NCI-H1048 (cell line): ENCODE data around the gene ANO9.

Experiments
- DNase-seq: peaks from one replicate; lab custom pipeline; 2025; lab: John Stamatoyannopoulos, UW

The ANO9 gene

GRCh38 chr11:381501-382072, 60.2 kb downstream of the ANO9 start:
- DNase-seq = no peak

DNA sequence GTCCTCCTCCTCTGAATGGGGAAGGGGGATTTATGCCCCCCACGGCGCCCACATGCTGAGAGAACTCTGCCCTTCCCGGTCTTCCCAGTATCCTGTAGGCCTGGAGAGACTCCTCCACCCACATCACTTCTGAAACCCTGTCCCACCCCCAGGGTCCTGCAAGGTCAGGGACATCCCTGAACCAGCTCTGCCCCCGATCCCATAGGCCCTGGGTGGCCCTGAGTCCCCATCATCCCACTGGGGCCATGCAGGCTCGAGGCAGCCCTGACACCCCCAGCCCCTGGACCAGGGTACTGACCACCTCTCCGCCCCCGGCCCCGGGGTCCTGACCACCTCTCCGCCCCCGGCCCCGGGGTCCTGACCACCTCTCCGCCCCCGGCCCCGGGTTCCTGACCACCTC, 60.8 kb downstream of the ANO9 start:
- no peak for DNase-seq

DNA sequence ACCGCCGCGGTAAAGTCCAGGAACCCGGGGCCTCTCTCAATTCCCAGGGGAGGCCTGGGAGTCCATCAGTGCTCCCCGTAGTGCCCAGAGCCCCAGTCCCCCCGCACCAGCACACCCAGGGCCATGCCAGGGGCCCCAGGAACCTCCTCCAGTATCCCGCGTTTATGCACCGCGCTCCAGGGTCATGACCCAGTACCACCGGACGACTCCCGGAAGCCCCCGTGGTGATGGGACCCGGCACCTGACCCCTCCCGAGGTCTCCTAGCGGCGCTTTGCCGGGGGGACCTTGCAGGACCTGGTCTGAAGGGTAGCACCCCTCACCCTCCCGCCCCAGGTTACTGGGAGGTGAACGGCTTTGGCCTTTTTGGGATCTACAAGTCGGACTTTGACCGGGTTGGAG, 61.3 kb downstream of the ANO9 start:
- no peak for DNase-seq

DNA sequence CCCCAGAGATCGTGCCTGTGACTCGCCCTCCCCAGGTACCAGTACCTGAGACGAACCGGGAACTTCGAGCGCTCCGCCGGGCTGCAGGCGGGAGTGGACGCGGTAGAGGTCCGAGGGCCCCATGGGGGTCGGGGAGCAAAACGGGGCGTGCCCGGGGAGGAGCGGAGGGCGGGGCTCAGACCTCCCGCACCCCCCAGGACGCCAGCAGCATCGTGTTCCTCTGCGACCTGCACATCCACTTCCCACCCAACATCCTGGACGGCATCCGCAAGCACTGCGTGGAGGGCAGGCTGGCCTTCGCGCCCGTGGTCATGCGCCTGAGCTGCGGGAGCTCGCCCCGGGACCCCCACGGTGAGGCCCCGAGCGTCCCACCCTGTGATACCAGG, 61.7 kb downstream of the ANO9 start:
- no peak for DNase-seq

- DNase-seq = no peak
Measured at GRCh38 chr11:379205-380094, 62.4 kb downstream of the ANO9 start.

DNA sequence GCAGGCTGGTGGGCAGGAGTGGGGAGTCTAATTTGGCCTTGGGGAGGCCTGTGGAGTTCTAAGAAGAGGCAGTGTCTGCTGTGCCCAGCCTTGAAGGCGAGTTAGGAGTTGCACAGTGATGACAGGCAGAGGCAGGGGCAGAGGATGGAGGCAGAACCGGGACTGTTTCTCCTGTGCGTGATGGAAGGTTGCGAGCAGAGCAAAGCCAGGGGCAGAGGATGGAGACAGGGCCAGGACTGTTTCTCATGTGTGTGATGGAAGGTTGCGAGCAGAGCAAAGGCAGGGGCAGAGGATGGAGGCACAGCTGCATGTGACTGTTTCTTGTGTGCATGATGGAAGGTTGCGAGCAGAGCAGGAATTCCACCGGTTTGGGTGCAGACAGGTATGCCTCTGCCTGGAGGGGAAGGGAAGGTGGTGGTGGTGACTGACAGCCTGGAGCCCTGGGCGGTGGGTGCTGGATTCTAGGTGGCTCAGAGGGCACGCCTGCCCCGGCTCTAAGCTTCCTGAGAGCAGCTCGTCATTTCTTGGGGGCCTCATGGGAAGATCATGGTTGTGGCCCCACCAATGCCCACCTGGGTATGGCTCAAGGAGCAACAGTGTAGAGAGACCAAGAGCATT, 63.8 kb downstream of the ANO9 start:
- no peak for DNase-seq

DNA sequence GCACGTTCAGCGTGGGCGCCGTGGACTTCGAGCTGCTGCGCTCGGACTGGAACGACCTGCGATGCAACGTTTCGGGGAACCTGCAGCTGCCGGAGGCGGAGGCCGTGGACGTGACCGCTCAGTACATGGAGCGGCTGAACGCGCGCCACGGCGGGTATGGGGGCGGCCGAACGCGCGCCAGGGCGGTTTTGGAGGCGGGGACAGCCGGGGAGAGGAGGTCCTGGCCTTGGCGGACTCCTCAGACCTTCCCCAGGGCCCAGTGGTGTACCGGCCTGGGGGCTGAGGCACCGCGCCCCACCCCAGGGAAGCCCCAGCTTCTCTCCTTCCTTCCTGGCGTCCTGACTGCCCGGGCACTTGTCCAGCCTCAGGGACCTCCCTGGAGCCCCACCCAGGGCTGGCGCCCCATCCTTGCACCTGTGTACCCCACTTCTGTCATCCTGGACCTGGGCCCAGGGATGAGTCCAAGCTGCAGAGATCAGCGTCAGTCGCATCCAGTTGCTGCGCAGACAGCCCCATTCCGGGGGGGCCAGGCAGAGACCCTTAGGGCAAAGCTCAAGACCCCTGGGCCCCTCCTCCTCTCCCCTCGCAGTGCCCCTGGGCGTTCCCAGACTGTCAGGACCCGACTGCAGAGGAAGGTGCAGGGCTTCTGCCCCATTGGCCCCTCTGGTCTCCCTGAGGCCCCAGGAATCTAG, 64.5 kb downstream of the ANO9 start:
- DNase-seq = no peak

DNA sequence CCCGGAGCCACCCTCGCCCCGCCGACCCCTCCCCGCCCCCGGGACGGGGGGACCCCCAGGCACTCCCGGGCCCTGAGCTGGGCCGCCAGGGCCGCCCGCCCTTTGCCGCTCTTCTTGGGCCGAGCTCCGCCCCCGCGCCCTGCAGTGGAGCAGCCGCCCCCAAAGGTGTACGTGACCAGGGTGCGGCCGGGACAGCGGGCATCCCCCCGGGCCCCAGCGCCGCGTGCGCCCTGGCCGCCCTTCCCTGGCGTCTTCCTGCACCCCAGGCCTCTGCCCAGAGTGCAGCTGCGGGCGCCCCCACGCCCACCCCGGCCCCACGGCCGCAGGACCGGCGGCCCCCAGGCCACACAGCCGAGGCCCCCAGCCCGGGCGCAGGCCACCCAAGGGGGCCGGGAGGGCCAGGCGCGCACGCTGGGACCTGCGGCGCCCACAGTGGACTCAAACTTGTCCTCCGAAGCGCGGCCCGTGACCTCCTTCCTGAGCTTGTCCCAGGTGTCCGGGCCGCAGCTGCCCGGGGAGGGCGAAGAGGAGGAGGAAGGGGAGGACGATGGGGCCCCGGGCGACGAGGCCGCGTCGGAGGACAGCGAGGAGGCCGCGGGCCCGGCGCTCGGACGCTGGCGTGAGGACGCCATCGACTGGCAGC, 65.2 kb downstream of the ANO9 start:
- DNase-seq = no peak

- DNase-seq = no peak
Measured at GRCh38 chr11:375065-376025, 66.5 kb downstream of the ANO9 start.

- DNase-seq = no peak
Measured at GRCh38 chr11:373716-374551, 67.9 kb downstream of the ANO9 start.

- DNase-seq = no peak
Measured at GRCh38 chr11:372809-373715, 68.7 kb downstream of the ANO9 start.

DNA sequence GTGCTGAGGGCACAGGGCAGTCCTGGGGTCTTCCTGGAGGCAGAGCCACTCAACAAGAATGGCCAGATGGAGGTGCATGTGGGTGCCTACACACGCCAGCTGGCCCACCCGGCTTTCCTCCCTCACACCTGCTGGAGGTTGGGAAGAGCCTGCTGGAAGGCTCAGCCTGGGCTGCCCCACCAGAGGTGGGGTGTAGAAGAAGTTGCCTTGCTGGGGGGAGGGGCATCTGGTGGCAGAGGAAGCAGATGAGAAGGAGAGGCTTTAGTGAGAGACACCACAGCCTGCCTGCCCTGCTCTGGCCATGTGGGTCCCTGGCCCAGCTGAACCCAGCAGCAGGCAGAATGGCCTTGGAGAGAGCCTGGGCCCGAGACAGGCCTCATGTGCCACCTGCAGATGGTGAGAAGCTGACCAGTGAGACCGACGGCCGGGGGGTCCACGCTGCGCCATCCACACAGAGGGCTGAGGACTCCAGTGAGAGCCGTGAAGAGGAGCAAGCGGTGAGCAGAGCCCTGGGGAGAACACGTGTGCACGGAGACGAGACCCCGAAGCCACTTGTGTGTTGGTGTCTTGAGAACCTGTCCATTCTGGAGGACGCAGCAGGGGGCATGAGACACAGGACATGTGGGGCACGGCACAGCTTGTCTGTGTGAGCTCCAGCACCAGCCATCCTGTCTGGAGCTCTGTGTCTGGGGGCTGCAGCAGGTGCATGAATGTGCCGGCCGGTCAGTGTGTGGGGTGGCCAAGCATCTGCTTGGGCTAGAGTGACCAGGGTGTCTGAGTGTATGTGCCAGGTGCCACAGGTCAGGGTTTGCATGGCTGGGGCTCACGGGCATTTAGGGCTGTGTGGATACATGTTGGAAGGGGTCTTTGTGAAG, 69.9 kb downstream of the ANO9 start:
- DNase-seq = no peak

GRCh38 chr11:371051-371450, 70.8 kb downstream of the ANO9 start:
- no peak for DNase-seq

DNA sequence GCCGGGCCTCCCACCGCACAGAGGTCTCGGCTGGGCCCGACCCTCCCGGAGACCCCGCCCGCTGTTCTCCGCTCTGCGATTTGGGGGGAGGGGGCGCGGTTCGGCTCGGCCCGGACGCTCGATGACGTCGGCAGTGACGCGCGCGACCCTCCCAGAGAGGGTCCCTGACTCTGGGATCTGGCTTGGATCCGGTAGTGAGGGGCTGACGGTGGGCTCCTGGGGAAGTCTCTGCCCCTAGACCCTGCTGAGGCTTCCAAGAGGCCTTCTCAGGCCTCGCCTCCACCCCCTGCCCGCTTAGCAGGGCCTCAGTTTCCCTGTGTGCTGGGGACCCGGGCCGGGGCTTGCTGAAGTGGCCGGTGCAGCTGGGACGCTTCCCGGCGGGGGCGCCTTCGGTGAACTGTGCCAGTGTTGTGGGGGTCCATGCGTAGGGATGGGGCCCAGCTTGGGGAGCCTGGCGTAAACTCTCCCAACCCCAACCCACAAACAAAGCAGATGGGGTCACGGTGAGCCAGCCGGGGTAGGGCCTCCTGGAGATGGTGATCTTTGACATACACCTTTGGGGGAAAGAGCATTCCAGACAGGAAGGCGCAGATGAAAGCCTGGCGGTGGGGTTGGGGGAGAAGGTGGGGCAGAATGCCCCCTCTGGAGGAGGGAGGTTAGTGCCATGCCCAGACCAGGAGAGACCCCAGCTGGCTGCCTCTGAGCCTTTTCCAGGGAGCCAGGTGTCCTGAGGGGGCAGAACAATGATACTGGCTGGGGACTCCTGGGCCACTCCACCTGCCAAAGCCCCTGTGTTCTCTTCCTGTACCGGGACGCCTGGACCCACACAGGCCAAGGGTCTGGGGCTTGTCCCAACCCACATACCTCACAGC, 71.5 kb downstream of the ANO9 start:
- no peak for DNase-seq

DNA sequence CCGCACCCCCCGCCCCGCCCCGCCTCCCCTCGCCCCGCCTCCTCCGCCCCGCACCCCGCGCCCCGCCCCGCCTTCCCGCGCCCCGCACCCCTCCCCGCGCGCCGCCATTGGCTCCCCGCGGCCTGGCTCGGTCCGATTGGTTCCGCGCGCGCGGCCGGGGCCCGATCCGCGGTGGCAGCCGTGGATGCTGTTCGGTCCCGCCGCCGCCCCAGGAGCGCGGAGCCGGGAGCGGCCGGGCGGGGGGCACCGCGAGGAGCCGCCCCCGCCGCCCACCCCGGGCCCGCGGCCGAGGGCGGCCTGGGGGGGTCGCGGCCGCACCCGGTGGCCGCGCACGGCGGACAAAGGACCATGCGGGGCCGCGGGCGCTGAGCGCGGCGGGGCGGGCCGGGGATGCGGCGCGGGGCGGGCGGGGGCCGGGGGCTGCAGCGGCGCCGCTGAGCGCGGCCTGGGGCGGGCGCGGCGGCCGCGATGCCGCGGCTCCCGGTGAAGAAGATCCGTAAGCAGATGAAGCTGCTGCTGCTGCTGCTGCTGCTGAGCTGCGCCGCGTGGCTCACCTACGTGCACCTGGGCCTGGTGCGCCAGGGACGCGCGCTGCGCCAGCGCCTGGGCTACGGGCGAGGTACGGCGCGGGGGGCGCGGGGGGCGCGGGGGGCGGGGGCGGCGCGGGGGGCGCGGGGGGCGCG, 72.3 kb downstream of the ANO9 start, which contains the start of gene B4GALNT4:
TSS of gene B4GALNT4 (plus strand) at position 164 of the 683 bp plus-strand sequence. CDS start at position 469, 305 bp downstream.
- no peak for DNase-seq
